GM15510 (cell line): ENCODE measurements around the gene ZNF700.
A peak's percentile ranks its signal among the peaks of the same experiment; 100 is the strongest.

Source experiments
- POLR2A ChIP-seq: IDR thresholded peaks from 3 replicates; pipeline ENCODE4 v1.6.1; 2011; ENCODE audit warnings: borderline replicate concordance; ENCODE audit not compliant: insufficient read length; ENCODE audit errors: extremely low read depth

Gene ZNF700

DNA sequence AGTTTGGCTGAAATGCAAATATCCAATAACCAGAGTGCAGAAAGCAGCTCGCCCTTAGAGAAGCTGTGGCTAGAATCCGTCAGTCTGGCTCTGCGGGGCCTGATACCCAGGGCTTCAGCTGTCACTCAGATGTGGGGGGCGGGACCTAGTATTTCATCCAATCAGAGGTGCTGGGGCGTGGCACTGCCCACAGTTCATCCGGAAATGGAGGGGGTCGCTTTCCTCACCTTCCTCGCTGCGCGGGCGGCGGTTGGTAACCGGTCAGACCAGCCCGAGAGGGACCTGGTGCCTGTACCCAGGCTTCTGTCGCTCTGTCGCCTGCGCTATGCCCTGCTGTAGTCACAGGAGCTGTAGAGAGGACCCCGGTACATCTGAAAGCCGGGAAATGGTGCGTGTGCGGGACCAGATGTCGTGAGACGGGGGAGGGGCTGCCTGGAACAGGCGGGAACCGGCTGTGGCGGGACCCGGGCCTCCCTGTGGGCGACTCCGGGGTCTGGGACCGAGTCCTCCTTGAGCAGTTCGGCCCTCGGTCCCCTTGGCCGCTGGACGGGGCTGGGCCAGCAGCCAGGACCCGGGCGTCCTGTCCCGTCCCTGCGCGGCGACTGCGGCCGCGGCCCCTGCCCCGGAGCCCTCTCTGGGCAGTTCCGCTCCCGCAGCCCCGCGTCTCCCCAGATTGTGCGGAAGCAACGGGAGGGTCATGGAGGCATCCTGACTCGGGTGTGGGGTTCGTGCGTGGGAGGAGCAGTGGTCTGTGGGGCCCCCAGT is at the start of gene ZNF700:
Gene ZNF700 (plus strand): TSS at position 222 of the 765 bp plus-strand sequence. CDS start 104 bp downstream, at position 326.
- peak; percentile 95 for TF ChIP-seq POLR2A

DNA sequence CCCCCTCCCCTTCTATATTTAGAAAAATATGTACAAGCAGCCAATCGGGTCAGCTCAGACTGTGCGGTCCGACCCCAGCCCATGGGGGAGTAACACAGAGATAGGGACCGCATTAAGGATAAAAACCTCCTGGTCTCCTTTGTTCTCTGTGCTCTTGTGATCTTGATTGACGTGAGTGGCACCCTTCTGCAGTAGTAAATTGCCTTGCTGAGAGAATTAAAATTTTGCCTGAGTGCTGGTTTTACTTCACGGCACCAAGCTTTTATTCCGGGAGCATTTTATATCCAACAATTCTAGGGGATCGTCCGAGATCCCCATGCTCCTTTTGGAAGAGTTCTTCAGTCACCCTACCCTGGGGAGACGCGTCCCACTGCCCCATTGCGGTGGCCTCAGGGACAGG is 44.3 kb upstream of the ZNF700 start:
- TF ChIP-seq POLR2A: no peak

DNA sequence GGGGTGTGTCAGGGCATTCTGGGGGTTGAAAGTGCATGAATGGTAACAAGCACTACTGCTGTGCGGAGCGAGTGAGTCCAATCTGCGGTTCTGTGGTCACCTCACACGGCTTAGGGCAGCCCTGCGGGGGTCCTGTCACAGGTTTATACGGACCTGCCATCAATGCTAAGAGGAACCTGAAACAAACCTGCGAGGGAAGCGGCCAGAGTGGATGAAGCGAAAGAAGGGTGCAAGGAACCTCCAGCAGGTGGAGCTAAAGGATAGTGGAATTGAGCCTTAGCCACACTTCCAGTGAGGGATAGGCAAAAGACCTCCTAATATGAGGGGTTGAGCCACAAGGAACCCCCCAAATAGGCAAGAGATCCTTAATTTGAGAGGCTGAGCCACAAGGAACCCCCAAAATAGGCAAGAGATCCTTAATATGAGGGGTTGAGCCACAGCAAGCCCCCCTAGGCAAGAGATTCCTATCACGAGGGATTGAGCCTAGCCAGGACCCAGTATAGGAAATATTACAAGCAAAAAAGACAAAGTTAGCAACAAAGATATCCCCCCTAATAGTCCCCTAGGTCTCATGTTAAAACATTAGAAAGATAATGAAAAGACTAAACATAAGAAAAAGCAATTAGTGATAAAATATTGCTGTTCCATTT is 43.6 kb upstream of the ZNF700 start:
- no peak for TF ChIP-seq POLR2A

DNA sequence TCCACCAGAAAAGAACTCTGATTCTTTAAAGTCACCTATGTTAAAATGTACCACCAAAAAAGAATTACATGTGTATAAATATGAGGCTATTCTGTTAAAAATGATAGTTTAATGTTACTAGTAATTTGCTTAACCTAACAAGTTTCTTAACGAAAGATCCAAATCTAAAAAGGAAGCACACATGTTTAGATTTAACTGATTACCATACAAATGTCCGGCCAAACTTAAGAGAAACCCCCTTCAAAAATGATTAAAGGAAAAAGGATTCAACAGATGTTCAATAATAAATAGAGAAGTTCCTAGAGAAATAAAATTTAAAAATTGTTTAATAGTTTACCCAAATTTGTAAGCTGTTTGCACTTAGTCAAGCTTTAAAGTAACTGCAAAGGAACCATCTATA is 42.3 kb upstream of the ZNF700 start:
- TF ChIP-seq POLR2A: no peak

DNA sequence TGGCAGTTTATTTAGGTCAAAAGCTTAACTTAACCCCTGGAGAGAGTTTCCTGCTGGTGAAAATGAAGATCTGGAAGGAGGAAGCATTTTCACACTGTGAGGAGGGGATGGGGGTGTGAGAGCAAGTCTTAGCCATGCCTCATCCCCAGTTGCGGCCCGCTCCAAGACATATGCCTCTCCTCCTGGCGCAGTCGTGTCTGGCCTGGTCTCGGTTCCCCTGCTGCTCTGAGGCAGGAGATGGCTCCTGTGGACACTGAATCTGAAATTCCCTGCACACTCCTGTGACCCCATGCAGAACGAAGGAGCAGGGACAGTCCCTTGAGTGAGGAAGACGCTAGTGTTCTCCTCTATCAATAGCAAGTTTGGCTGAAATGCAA is 37.7 kb upstream of the ZNF700 start:
- no peak for TF ChIP-seq POLR2A

DNA sequence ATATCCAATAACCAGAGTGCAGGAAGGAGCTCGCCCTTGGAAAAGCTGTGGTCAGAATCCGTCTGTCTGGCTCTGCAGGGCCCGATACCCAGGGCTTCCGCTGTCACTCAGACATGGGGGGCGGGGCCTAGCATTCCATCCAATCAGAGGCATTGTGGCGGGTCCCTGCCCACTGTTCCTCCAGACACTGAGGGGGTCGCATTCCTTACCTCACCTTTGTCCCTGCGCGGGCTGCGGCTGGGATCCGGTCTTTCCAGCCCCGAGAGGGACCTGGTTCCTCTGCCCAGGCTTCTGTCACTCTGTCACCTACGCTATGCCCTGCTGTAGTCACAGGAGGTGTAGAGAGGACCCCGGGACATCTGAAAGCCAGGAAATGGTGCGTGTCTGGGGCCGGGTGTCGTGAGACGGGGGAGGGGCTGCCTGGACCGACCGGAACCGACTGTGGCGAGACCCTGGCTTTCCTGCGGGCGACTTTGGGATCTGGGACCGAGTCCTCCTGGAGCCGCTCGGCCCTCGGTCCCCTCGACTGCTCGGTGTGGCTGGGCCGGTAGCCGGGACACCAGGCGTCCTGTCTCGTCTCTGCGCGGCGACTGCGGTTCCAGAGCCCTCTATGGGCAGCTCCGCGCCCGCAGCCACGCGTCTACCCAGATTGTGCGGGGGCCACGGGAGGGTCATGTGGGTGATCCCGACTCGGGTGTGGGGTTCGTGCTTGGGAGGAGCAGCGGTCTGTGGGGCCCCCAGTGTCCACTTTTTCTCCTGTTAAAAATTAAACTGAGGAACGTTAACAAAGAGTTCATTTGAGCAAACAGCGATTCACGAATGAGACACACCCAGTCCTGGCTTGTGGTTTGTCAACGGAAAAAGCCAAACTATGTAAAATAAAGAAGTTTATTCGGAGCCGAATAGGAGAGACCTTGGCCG is 37.0 kb upstream of the ZNF700 start, which contains the start of gene ZNF69:
Gene ZNF69 (plus strand): TSS at position 172 of the 921 bp plus-strand sequence. CDS start 142 bp downstream, at position 314.
- TF ChIP-seq POLR2A: peak; percentile 38

DNA sequence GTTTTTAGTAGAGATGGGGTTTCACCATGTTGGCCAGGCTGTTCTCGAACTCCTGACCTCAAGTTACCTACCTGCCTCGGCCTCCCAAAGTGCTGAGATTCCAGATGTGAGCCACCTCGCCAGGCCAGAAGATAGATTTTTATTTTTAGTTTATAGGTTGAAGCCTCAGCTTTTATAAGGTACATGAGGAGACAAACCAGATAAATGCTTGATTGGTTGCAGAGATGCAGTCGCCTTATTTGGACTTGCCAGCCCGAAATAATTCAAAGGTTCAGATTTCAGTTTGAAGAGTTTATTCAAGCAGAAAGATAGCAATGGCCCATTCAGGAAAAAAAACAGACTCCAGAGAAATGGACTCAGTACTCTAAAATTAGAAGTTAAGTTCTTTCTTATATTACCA is 34.3 kb upstream of the ZNF700 start:
- no peak for TF ChIP-seq POLR2A

DNA sequence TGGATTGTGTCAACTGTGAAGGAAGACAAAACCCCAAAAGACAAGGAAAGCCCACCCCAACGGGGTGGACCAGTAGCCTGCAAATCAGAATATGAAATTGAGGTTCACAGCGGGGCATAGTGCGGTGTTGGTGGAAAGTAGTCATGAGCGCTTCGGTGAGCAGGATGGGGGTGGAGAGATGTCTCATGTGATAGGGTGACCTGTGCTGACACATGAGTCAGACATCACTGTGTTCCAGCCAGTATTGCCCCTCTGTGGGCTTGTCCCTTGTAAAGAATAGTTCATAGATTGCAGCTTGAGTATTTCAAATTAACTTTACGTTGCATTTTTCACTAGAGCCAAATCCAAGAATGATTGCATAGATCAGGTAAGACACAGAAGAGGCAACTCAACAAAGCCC is 30.1 kb upstream of the ZNF700 start:
- no peak for TF ChIP-seq POLR2A

DNA sequence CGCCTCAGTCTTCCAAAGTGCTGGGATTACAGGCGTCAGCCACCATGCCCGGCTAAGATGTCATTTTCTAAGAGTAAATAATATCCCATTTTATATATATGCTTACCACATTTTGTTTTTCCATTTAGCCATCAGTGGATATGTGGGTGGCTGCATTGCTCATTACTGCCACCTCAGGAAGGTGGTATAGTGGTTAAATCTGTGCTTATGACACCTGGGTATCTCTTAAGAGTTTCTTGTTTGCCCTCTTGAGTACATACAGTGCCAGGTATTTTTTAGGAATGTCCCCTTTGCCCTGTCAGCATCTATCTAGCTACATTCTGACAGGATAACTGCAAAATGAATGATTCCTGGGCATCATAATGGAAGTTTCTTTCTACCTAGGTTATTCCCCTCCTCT is 22.7 kb upstream of the ZNF700 start:
- TF ChIP-seq POLR2A: no peak

DNA sequence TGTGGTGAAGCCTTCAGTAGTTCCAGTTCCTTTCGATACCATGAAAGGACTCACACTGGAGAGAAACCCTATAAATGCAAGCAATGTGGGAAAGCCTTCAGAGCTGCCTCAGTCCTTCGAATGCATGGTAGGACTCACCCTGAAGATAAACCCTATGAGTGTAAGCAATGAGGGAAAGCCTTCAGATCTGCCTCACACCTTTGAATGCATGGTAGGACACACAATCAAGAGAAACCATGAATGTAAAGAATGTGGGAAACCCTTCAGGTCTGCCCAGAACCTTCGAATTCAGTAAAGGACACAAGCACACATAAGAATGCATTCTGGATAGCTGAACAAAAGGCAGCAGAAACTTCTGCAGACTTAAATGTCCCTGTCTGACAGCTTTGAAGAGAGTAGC is 19.0 kb upstream of the ZNF700 start:
- TF ChIP-seq POLR2A: no peak

DNA sequence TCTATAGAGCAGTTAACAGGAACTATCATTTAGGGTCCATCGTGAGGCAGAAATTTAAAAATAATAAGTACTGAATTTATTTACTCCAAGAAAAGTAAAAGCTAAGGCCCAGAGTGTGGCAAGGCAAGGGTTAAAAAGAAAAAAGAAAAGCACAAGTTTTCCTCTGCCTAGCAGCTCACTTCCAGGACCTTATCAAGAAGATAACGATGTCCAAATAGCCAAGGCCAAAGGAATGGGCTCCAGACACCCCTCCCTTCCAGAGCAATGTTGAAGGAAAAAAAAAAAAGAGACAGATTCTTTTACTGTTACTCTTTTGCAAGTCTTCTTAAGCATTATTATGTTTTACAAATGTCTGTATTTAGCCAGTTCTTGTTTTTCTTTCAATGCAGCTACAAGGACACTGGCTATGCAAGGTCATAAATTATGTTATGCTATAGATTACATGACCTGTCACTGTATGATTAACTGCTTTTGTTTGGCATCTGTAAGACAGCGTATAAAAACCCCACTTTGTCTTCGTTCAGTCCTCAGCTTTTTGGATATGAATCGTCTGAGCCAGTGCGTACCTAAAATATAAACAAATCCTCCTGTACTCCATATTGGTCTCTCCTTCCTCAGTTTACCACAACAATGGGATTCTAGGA is 2.9 kb upstream of the ZNF700 start:
- TF ChIP-seq POLR2A: no peak

DNA sequence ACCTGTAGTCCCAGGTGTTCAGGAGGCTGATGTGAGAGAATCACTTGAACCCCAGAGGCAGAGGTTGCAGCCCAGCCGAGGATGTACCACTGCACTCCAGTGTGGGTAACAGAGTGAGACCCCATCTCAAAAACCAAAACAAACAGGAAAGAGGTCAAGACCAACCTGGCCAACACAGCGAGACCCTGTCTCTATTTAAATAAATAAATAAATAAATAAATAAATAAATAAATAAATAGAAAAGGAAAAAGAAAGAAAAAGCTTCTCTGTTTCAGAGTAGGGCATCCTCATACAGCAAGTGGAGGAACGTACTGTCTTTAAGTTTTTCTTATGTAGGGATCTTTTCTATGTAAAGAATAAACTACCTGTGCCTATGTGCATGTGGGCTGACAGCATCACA is 2.3 kb downstream of the ZNF700 start:
- TF ChIP-seq POLR2A: no peak

DNA sequence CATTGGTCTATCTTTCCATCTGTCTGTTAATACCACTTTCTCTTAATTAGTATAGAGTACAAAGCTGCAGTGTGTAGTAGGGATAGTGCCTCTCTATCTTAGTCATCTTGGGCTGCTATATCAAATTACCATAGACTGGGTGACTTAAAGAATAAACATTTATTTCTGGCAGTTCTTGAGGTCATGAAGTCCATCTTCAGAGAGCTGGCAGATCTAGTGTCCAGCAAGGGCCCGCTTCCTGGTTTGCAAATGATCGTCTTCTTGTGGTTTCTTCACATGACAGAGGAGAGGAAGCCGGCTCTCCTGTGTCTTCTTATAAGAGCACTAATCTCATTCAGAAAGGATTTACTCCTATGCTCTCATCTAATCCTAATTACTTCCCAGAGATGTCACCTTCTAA is 6.1 kb downstream of the ZNF700 start:
- TF ChIP-seq POLR2A: no peak

DNA sequence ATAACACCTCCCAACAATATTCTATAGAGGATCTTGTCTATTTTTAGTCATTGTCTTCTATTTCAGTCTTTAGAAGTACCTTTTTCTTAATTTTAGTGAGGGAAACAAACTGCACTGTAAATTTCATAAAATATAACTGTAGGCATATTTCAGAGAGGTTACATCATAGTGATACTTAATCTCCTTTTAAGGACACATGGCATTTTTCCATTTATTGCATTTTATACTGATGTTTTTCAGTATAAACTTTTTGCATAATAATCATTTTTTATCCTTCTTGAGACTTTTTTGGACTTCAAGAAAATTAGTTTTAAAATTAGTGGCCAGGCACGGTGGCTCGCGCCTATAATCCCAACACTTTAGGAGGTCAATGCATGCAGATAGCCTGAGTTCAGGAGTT is 6.6 kb downstream of the ZNF700 start:
- TF ChIP-seq POLR2A: no peak
